Stimulated activated CD4-positive, alpha-beta T cell treated with anti-CD3 and anti-CD28 coated beads, Interleukin-12 subunit alpha, Interleukin-12 subunit beta, amount 100 ng/mL, for 48 hours (primary cell): Measurements from ENCODE around the gene DGKB.

Source experiments
- DNase-seq, 3 donors: peaks; one replicate each; pipeline ENCODE4 v3.0.0-alpha.2; 2020; ENCODE audit warnings: low read depth in 2 of 3, low spot score in 1 of 3

DGKB gene

GRCh38 chr7:14598978-14599377 is 303.6 kb downstream of the DGKB start:
- no peak for DNase-seq

GRCh38 chr7:14596421-14596820 is 306.1 kb downstream of the DGKB start:
- no peak for DNase-seq

GRCh38 chr7:14590206-14590605 is 312.3 kb downstream of the DGKB start:
- DNase-seq, result no peak

- DNase-seq, result no peak
These were observed 317.3 kb downstream of the DGKB start for GRCh38 chr7:14585232-14585631.

GRCh38 chr7:14583518-14583917 is 319.0 kb downstream of the DGKB start:
- no peak for DNase-seq

- no peak for DNase-seq
These were observed 320.5 kb downstream of the DGKB start for GRCh38 chr7:14582010-14582409.

GRCh38 chr7:14579971-14580370 is 322.6 kb downstream of the DGKB start:
- DNase-seq, result no peak

GRCh38 chr7:14576578-14576977 is 326.0 kb downstream of the DGKB start:
- no peak for DNase-seq

- DNase-seq, result no peak
These were observed 331.6 kb downstream of the DGKB start for GRCh38 chr7:14570750-14571607.

- no peak for DNase-seq
These were observed 350.5 kb downstream of the DGKB start for GRCh38 chr7:14552060-14552459.

GRCh38 chr7:14551310-14551709 is 351.2 kb downstream of the DGKB start:
- no peak for DNase-seq

GRCh38 chr7:14542624-14543023 is 359.9 kb downstream of the DGKB start:
- DNase-seq, result no peak

GRCh38 chr7:14521183-14521582 is 381.4 kb downstream of the DGKB start:
- DNase-seq, result no peak

GRCh38 chr7:14510268-14510667 is 392.3 kb downstream of the DGKB start:
- no peak for DNase-seq

- DNase-seq, result no peak
These were observed 394.9 kb downstream of the DGKB start for GRCh38 chr7:14507617-14508016.

- no peak for DNase-seq
These were observed 396.6 kb downstream of the DGKB start for GRCh38 chr7:14505906-14506305.

GRCh38 chr7:14504134-14504533 is 398.4 kb downstream of the DGKB start:
- DNase-seq, result no peak

GRCh38 chr7:14503623-14504022 is 398.9 kb downstream of the DGKB start:
- no peak for DNase-seq

GRCh38 chr7:14501436-14501835 is 401.1 kb downstream of the DGKB start:
- no peak for DNase-seq

GRCh38 chr7:14497390-14497789 is 405.2 kb downstream of the DGKB start:
- no peak for DNase-seq

- DNase-seq, result no peak
These were observed 406.9 kb downstream of the DGKB start for GRCh38 chr7:14495633-14496032.

- DNase-seq, result no peak
These were observed 414.7 kb downstream of the DGKB start for GRCh38 chr7:14487701-14488395.

- no peak for DNase-seq
These were observed 418.9 kb downstream of the DGKB start for GRCh38 chr7:14483663-14484062.
